GM19468 (cell line): ENCODE data around the gene ANKRD13B.
"Not testable (repeated sequence)": the region's sequence is repeated elsewhere in the genome, so short reads cannot be mapped to it uniquely, and the experiment has no call there.

Source experiments
- ATAC-seq: cut with Tn5 transposase; IDR thresholded peaks from one replicate; pipeline ENCODE4 v1.9.1; 2021; ENCODE audit warnings: mild to moderate bottlenecking, moderate library complexity, moderate number of reproducible peaks; ENCODE audit not compliant: unreplicated experiment; ENCODE audit errors: extremely low read depth

The ANKRD13B gene

GRCh38 chr17:29629839-29630238 lies 36.9 kb downstream of the ANKRD13B start:
- no peak for ATAC-seq

- no peak for ATAC-seq
Measured at GRCh38 chr17:29630630-29631193, 37.8 kb downstream of the ANKRD13B start.

GRCh38 chr17:29633886-29634285 lies 41.0 kb downstream of the ANKRD13B start:
- ATAC-seq: no peak

- ATAC-seq: no peak
Measured at GRCh38 chr17:29640413-29640812, 47.5 kb downstream of the ANKRD13B start.

GRCh38 chr17:29640981-29641642 lies 48.2 kb downstream of the ANKRD13B start:
- ATAC-seq: no peak

- ATAC-seq: no peak
Measured at GRCh38 chr17:29642171-29642611, 49.3 kb downstream of the ANKRD13B start.

GRCh38 chr17:29643817-29644160 lies 50.9 kb downstream of the ANKRD13B start:
- ATAC-seq: no peak

- no peak for ATAC-seq
Measured at GRCh38 chr17:29645515-29646051, 52.7 kb downstream of the ANKRD13B start.

GRCh38 chr17:29648005-29648404 lies 55.1 kb downstream of the ANKRD13B start:
- no peak for ATAC-seq

GRCh38 chr17:29649359-29649758 lies 56.4 kb downstream of the ANKRD13B start:
- ATAC-seq: no peak

GRCh38 chr17:29650396-29650795 lies 57.5 kb downstream of the ANKRD13B start:
- no peak for ATAC-seq

GRCh38 chr17:29651913-29652312 lies 59.0 kb downstream of the ANKRD13B start:
- not testable (repeated sequence) for ATAC-seq

GRCh38 chr17:29652976-29653375 lies 60.0 kb downstream of the ANKRD13B start:
- no peak for ATAC-seq

GRCh38 chr17:29653995-29654714 lies 61.2 kb downstream of the ANKRD13B start:
- no peak for ATAC-seq

- no peak for ATAC-seq
Measured at GRCh38 chr17:29655323-29655722, 62.4 kb downstream of the ANKRD13B start.

GRCh38 chr17:29659155-29659554 lies 66.2 kb downstream of the ANKRD13B start:
- no peak for ATAC-seq

- no peak for ATAC-seq
Measured at GRCh38 chr17:29661213-29661612, 68.3 kb downstream of the ANKRD13B start.

GRCh38 chr17:29663155-29663554 lies 70.2 kb downstream of the ANKRD13B start:
- ATAC-seq: no peak
